Ramos (cell line): ENCODE data around the gene PTPRN2.
"Not testable (repeated sequence)": the region's sequence is repeated elsewhere in the genome, so short reads cannot be mapped to it uniquely, and the experiment has no call there.

Experiments
- in situ Hi-C: fragments of 300-500 bp; cut with MboI; formaldehyde crosslinking; loops from one replicate; pipeline ENCODE4 v1.14.3; 2022; ENCODE audit warnings: low sequenced_read_pairs; ENCODE audit not compliant: unreplicated experiment

Gene PTPRN2

GRCh38 chr7:158043551-158044481, 543.8 kb downstream of the PTPRN2 start:
- in situ Hi-C loops, result no loop called here

- in situ Hi-C loops, result no loop called here
Measured at GRCh38 chr7:158042156-158042880, 545.3 kb downstream of the PTPRN2 start.

GRCh38 chr7:158040199-158040598, 547.4 kb downstream of the PTPRN2 start:
- in situ Hi-C loops, result no loop called here

- in situ Hi-C loops, result no loop called here
Measured at GRCh38 chr7:158039270-158039669, 548.4 kb downstream of the PTPRN2 start.

DNA sequence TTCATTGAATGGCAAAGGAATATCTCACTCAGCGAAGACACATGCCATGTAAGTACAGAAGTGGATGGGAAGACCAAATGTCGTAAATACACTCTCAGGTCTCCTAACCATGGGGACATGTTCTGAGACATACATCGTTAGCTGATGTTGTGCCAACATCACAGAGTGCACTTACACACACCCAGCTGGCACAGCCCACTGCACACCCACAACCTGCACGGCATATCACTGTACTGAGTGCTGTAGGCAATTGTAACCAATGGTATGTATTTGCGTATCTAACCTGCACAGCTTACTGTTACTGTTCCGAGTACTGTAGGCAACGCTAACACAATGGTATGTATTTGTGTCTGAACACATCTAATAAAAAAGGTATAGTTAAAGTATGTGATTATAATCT, 550.4 kb downstream of the PTPRN2 start:
- in situ Hi-C loops, result no loop called here

GRCh38 chr7:158035343-158035742, 552.3 kb downstream of the PTPRN2 start:
- in situ Hi-C loops, result no loop called here

GRCh38 chr7:158034571-158034970, 553.1 kb downstream of the PTPRN2 start:
- in situ Hi-C loops, result no loop called here

DNA sequence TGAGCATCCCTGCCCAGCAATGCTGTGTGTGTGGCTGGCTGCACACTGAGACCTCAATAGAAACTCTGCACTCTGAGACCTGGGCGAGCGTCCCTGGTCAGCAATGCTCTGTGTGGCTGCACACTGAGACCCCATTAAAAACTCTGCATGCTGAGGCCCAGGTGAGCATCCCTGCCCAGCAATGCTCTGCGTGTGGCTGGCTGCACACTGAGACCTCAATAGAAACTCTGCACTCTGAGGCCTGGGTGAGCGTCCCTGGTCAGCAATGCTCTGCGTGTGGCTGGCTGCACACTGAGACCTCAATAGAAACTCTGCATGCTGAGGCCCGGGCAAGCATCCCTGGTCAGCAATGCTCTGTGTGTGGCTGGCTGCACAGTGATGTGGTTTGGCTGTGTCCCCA, 553.7 kb downstream of the PTPRN2 start:
- in situ Hi-C loops, result not testable (repeated sequence)

DNA sequence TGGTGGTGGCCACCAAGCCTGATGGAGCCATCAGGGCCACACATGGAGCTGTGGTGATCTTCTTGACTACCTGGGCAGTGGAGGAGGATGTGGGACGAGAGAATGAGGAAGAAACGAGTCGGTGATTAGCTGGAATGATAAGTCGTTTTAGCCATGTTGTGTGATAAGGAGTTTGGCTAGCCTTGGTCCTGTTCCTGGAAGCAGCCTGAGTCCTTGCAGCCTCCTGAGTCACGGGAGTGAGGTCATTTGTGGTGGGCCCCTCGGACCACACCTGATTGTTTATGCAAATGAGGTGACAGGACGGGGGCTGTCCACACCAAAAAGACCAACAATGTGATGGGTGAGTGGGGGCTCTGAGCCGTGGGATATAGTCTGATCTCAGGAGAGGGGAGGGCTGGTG, 554.4 kb downstream of the PTPRN2 start:
- in situ Hi-C loops, result no loop called here

- in situ Hi-C loops, result no loop called here
Measured at GRCh38 chr7:158032561-158033115, 555.0 kb downstream of the PTPRN2 start.

DNA sequence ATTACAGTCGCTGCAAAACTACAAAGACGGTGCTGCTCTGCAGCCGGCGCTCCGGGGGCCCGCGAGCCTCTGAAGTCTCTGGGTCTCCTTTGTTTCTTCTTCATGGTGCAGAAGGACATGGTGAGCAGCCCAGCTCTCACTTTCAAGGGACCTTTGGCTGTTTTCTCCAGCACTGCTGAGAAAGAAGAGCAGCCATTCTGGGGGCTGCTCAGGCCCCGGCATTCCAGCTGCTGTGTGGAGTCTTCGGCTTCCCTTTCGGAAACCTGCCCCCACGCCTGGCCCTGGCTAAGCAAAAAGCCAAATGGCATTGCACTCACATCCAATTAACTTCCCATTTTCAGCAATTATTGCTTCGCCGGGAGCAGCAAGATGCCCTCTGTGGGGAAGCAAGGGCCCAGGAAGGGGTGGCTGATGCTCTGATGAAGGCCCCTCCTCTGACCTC, 555.7 kb downstream of the PTPRN2 start:
- in situ Hi-C loops, result no loop called here

GRCh38 chr7:158030566-158030965, 557.1 kb downstream of the PTPRN2 start:
- in situ Hi-C loops, result no loop called here

- in situ Hi-C loops, result no loop called here
Measured at GRCh38 chr7:158030071-158030470, 557.6 kb downstream of the PTPRN2 start.

DNA sequence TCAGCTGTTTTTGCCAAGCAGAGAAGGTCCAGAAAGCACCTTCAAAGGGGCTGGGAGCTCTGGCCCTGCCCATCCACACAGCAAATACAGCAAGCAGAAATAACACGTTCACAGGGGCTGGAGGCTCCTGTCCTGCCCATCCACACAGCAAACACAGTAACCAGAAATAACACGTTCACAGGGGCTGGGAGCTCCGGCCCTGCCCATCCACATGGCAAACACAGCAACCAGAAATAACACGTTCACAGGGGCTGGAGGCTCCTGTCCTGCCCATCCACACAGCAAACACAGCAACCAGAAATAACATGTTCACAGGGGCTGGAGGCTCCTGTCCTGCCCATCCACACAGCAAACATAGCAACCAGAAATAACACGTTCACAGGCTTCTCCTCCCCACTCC, 558.1 kb downstream of the PTPRN2 start:
- in situ Hi-C loops, result no loop called here

DNA sequence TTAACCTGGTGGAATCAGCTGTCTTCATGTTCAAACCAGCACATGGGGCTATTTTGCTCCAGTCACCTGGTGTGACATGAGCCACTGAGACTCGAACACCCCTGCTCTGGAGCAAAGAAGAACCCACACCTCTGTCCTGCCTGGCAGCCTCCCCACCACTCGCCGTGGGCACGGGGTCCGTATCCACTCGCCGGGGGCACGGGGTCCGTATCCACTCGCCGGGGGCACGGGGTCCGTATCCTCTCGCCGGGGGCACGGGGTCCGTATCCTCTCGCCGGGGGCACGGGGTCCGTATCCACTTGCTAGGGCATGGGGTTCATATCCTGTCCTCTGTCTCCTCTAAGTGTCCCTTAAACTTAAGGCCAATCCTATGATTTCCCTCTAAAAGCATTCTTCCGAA, 558.7 kb downstream of the PTPRN2 start:
- in situ Hi-C loops, result no loop called here

GRCh38 chr7:158028290-158028941, 559.2 kb downstream of the PTPRN2 start:
- in situ Hi-C loops, result no loop called here

DNA sequence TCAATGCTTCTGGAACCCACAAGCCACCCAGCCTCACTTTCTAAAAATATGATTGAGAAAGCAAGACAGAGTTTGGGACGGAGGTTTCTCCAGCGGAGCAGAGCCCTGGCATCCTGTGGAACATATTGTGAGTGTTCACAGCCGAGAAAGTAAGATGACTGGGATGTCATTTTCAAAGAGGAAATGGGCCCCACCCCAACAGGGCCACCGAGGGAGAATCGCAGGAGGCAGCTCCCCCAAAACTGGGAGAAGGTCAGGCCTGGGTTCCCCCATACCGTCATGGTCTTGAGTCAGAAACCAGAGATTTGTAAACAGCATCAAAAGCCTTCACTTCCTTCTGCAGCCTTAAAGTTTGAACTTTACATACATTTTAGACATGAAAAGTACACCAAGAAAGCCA, 560.0 kb downstream of the PTPRN2 start:
- in situ Hi-C loops, result no loop called here

GRCh38 chr7:158026636-158027265, 560.9 kb downstream of the PTPRN2 start:
- in situ Hi-C loops, result no loop called here

GRCh38 chr7:158025686-158026600, 561.7 kb downstream of the PTPRN2 start:
- in situ Hi-C loops, result no loop called here
